GM18861 (cell line): ENCODE measurements around the gene CELA2B.
"Not testable (repeated sequence)": the region's sequence is repeated elsewhere in the genome, so short reads cannot be mapped to it uniquely, and the experiment has no call there.

Source experiments
- ATAC-seq: cut with Tn5 transposase; IDR thresholded peaks from one replicate; pipeline ENCODE4 v1.9.1; 2021; ENCODE audit not compliant: unreplicated experiment

CELA2B gene

DNA sequence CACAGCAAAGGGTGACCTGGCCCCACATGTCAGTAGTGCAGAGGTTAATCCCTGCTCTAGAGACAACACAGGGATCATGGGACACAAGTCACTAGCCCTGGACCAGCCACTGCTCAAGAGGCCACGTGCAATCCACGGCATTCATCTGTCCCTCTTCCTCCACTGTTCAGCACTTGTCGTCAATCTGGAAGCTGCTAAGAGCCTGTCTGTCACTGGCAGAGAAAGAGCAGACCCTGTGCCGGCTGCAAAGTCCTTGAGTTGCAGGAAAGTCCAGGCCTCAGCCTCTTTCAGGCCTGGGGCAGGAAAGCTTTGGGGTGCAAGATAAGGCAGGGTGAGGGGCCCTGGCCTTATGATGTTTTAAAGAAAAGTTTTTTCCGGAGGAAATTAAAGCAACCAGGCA is 16.7 kb downstream of the CELA2B start:
- ATAC-seq, result no peak

DNA sequence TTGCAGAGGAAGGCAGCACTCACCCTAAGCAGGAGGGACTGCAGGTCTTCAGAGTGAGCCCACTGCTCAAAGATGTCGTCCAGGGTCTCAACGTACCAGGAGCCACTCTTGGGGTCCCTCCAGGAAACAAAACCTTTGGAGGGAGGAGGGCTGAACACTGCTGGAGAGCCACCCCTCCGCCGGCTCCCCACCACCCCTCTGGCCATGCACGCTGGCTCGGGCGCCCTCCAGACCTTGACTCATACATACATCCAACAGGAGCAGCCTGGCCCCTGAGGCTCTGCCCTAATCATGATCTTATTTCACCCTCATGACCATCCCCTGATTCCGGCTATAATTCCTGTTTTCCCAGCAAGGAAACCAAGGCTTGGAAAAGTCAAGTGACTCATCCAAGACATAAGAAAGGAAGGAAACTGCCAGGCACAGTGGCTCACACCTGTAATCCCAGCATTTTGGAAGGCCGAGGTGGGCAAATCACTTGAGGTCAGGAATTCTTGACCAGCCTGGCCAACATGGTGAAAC is 18.0 kb downstream of the CELA2B start:
- ATAC-seq, result no peak

DNA sequence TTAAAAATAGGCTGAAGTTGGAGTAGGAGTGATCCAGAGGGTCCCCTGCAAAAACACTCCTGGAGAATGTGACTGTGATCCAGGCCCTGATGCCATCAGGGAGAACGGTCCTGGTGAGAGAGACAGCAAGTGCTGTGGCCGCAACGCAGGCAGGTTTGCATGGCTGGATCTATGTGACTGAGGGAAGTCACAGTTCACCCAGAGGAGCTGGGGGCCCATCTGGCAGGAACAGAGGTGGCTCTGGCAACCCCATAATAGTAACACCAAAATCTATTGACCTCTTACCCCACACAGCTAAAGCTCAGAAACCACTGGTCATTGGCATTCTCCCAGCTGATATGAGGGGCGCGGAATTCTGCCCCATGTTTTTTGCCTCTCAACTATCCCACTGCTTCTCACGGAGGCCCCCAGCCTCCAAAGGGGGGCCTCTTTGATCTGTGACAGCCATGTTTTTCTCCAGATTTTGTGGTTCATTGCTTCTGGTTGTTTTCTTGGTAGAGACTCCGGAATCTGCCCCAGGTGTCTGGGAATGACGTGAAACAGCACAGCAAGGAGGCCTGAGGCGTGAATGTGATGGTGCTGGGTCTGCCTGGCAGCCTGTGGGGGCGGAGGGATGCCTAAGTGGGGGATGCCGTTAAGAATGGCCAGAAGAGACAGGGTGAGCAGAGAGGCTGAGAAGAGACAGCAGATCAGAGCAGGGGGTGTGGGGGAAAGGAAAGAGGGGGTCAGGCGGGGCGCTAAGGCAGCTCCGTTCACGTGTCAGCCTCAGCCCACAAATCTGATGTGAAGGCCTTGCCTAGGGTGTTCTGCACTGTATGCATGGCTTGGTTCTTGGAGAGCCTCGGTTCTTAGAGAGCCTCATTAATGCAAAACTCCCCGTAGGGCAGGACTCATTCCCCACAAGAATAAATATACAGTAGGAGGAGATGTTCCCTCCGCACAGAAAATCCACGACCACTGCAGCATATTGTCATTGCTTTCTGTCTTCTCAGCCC is 24.6 kb downstream of the CELA2B start:
- ATAC-seq, result no peak

DNA sequence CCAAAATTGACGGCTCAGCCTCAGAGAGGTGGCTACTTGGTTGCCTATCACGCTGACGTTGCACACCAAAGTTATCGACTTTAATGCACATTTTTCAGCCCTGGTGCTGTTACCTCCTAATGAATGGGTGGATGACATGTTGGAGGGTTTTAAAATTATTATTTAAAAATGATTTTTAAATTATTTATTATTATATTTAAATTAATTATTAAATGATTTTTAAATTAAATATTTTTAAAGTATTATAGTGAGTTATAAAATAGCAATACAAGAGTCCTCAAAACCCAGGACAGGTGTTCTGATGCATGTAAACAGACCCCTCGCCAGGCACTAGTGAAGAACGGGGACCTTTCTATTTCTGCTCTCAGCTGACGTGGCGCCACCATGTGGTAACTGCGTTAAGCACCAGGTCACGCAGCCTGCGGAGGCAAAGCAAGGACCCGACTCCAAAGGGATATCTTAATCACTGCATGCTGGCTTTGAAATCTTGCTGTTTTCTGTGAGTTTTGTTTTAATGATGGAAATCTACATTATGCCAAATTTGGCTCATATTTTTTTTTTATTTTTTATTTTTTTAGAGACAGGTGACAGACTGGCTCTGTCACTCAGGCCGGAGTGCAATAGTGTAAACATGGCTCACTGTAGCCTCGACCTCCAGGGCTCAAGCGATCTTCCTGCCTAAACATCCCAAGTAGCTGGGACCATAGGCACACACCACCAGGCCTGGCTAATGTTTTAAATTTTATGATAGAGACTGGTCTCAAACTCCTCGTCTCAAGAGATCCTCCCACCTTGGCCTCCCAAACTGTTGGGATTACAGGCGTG is 25.5 kb downstream of the CELA2B start:
- no peak for ATAC-seq

DNA sequence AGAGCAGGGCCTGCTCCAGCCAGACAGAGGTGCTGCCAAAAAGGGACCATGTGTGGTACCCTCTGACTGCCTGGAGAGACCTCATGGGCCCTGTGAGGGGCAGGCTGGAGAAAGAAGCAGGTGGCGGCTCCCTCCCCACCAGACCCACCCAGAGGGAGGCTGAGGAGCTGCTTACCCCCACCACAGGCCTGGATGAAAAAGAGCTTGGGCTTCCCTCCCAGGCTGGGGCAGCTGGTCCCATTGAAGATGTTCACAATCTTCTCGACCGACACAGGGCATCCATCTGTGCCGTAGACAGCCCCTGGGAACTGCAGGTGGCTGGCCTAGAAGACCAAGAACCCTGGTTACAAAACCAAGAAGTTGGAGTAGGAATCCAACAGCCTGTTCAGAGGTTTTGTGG is 28.5 kb downstream of the CELA2B start:
- no peak for ATAC-seq

DNA sequence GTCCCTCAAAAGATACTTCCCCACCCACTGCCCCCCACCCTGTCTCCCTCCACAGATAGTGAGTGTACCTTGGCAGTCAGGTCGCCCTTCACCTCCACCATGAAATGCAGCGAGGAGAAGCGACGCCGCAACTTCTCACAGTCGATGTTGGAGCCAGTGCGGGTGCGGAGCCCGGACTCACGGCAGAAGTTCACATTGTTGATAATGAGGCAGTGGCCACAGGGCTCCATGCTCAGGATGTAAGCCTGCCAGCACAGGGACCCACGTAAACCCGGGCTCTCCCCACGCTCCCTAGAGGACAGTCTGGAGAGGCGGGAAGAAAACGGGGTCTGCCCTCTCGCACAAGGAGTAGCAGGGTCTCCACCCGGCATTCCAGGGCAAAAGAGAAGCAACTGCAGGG is 30.9 kb downstream of the CELA2B start:
- ATAC-seq, result no peak

DNA sequence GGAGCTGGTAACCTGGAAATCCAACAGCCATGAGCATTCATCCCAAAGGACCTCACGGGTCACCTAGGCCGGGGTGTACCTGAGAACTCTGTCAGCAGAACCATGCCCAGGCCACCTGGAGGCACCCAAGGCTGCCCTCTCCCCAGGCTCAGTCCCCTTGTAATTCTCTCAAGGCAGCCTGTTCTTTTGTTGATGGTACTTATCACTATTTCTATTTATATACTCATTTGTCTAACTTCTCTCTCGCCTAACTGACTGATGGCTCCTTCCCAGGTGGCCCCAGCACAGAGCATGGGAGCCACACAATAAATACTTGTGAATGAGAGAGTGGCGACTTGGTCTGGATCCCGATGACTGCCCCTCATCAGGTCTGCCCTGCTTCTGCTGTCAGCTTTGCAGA is 31.4 kb downstream of the CELA2B start:
- no peak for ATAC-seq

DNA sequence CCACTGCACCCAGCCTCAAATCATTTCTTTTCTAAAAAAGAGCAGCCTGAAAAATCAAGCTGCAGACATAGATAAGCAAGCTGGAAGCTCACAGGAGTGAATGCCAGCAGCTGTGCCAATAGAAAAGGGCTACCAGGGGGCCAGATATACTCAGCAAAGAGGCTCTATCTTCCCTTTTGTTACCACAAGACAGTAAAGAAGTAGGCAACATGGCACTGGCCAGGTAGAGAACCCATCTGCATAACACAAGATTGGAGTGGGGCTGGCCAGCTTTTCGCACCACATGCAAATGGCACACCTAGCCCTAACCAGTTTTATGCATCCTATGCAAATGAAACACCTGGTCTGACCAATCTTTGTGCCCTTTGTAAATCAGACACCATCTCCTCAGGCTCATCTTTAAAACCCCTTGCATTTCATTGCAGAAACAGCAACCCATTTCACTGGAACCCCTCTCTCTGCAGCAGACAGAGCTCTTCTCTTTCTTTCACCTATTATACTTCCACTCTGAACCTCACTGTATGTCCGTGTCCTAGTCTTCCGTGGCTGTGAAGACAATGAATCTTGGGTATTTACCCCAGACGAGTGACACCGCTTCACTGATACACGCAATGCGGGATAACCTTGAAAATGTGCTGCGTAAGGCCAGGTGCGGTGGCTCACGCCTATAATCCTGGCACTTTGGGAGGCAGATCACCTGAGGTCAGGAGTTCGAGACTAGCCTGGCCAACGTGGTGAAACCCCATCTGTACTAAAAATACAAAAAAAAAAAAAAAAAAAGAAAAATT is 33.0 kb downstream of the CELA2B start:
- ATAC-seq, result no peak

DNA sequence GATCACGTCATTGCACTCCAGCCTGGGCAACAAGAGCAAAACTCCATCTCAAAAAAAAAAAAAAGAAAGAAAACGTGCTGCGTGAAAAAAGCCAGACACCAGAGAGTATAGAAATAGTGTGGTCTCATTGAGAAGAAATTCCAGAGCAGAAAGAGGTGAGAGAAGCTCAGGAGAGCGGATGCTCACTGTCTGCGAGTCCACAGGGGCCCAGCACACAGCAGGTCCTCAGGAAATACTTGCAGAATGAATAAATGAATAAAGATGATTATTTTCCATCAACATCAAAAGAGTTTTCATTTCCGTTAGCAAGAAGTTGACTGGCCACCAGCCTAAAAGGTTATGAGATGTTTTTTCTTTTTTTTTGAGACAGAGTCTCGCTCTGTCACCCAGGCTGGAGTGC is 33.7 kb downstream of the CELA2B start:
- no peak for ATAC-seq

DNA sequence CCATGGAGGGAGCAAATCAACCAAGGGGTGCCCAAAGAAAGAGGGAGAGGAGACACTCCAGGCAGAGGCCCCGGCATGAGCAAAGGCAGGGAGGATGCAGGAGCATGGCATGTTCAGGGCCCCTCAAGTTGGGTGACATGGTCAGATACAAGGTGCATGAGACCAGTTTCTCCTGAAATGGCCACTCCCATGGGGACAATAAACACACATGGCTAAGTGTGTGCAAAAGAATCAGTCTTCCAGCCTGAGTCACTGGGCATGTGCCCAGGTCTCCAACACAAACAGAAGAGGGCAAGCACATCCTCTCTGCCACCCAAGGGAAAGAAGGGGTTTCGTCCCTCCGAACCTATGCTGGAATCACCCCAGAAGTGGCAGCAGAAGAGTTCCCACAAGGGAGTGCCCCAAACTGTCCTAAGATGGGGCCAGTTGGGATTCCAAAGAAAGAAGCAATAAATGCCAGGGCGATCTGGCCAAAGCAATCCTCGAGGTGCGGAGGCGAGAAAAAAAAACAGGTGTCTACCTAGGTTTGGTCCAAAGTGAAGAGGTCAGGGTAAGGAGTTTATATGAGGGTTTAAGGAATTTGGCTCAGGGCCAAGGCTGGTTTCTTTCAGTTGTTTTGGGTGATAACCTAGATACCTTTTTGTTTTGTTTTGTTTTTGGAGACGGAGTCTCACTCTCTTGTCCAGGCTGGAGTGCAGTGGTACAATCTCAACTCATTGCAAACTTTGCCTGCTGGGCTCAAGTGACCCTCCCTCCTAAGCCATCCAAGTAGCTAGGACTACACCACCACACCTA is 34.9 kb downstream of the CELA2B start:
- no peak for ATAC-seq

DNA sequence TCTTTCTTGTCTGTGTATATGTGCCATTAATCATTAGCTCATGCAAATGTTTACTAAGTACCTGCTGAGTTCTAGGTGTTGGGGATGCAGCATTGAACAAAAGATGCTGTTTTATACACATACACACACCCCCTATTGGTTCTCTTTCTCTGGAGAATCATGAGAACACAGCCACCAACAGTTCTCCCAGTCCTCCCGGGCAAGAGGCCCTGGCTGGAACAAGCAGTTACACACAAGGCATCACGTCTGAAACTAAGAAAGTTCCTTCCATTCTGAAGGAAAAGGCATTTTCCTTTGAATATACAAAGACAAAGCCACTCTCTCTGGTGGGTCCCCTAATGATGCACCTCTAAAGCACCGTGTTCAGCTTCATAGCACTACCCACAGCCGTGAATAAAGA is 37.3 kb downstream of the CELA2B start:
- ATAC-seq, result no peak

DNA sequence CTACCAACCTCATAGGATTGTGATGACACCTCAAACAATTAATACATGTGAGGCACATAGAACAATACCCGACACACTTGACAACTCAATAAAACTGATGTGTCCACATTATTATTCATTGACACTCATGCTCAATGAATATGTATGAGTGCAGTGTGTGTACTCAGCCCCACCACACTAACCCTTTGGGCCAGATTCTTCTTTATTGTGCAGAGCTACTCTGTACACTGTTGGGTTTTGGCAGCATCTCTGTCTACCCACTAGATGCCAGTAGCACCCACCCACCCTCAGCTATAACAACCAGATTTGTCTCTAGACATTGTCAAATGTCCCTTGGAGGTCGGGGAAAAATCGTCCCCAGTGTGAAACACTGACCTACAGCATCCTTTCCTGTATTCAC is 38.0 kb downstream of the CELA2B start:
- ATAC-seq, result no peak

DNA sequence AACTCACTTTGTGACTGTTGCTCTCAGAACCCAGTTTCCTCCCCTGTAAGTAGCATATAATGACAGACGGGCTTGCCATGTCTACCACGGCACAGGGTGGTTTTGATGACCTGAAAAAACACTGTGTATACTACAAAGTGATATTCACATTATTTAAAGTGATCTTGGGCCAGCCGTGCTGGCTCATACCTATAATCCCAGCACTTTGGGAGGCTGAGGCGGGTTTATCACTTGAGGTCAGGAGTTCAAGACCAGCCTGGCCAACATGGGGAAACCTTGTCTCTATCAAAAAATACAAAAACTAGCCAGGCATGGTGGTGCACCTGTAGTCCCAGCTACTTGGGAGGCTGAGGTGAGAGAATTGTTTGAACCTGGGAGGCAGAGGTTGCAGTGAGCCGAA is 38.7 kb downstream of the CELA2B start:
- not testable (repeated sequence) for ATAC-seq

DNA sequence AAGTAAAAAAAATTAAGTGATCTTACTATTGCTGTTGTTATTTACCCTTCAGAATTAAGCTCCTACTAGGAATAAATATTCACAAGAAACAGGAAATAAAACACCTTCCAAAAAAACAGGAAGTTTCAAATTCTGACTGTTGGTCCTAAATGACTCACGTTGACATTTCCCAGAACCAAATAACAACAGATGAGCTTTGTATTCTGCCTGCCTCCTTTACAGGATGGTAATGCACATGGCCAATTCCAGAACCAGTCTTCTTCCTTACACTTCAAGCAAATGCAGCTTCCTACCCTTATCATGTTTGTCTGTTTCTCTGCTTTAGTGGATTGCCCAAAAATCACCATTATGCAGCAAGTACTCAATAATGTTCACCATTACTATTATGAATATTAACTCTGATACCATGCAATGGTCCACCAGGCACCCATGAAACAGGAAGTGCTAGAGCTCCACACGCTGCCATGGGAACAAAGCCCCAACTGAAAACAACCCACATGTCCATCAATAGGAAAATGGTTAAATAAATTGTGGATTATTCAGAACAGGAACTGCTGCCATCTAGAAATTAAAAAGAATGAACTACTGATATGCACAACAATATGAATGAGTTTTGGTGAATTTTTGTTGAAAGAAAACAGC is 39.2 kb downstream of the CELA2B start:
- no peak for ATAC-seq

DNA sequence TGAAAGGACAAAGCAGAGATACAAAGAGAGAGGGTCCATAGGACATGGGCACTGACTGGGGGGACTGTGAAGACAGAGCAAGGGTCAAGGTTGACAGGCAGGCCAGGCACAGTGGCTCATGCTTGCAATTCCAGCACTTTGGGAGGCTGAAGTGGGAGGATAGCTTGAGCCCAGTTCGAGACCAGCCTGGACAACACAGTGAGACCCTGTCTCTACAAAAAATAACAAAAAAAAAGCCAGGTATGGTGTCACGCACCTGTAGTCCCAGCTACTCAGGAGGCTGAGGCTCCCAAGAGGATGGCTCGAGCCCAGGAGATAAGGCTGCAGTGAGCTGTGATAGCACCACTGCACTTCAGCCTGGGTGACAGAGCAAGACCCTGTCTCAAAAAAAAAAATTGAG is 43.7 kb downstream of the CELA2B start:
- no peak for ATAC-seq

DNA sequence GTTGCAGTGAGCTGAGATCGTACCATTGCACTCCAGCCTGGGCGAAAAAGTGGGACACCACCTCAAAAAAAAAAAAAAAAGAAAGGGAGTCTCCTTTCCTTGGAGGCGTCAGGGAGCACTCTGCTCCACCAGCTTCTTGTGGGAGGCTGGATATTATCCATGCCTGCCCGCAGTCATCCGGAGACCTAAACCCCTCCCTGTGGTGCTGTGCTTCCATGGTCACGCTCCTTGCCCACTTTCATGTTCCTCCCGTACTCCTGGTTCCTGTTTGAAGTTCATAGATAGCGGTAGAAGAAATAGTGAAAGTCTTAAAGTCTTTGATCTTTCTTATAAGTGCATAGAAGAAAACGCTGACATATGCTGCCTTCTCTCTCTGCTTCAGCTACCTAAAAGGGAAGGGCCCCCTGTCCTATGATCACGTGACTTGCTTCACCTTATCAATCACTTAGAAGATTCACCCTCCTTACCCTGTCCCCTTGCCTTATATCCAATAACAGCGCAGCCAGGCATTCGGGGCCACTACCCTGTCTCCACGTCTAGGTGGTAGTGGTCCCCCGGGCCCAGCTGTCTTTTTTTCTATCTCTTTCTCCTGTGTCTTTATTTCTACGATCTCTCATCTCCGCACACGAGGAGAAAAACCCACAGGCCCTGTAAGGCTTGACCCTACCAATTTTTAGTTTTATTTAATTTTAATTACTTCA is 45.5 kb downstream of the CELA2B start:
- ATAC-seq, result not testable (repeated sequence)

DNA sequence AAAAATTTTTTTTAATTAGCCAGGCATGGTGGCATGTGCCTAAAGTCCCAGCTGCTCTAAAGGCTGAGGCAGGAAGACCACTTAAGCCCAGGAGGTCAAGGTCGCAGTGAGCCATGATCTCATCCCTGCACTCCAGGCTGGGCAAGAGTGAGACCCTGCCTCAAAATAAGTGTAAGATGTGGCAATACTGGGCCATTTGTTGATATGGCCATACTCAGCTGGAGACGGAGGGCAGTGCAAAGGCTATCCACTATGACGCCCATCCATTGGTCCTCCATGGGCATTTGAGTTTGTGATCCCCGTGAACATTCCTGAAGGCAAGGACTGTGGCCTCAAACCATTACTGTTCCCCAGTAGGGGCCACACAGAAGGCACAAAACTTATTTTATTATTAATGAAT is 46.6 kb downstream of the CELA2B start:
- no peak for ATAC-seq

DNA sequence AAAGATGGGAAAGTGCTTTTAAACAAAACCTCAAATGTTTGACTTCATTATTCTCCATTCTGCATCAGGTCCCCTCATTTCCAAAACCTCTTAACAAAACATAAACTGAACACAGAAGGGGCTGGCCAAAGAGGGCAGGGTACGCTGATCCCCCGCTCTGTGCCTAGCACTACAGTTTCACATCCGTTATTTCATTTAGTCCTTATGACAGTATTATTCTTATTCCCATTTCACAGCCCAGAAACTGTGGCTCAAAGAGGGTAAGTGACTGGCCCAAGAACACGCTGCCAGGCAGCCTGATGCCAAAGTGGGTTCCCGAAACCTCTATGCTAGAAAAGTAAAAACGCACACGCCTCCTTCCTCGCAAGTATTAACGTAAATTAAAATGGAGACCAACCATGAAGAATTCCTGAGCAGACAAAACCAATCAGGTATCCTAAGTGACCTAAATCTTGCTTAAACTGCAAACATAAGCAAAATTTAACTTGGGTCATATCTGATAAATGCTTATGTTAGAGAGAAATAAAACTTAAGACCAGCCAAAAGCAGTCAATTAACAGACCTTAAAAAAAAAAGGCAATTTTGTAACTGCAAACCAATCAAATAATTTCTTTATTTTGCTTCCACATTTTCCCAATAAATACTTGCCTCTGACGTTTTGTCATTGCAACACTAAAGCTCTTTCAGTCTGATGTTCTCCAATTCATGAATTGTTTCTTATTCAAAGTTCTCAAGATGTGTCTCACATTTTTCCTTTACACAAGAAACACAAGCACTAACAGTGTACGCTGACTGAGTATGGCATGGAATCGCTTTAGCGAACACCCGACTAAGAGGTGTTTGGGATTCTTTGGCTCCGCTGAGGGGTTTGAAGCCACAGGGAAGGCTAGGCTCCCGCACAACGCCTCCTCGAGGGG is 47.5 kb downstream of the CELA2B start:
- no peak for ATAC-seq
